ENCODE measurements around the gene ZNF74. TPM values are rescaled to one million over a fixed set of nuclear protein-coding genes. Genes with fewer than 3 reads are reported as not detected.
A peak's percentile ranks its signal among the peaks of the same experiment; 100 is the strongest.

Gene ZNF74
- total RNA-seq, 1 donor from 2014 or later: 4.3 TPM

DNA sequence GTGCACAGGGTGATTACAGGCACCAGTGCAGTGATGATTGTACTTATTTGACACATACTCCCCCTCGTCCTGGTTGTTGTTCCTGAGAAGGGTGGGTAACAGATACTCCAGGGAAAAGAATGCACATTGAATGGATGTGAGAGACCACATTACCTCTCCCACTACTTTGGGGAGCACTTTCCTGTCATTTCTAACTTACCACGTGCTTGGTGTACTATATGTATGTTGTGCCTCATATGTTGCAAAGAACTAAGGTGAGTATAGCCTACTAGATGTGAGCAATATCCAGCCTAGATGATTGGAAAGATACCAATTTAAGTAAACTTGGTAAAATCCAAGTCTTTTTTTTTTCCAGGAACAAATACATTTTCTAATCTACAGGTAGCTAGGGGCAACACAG is 58.0 kb downstream of the ZNF74 start:
- POLR2A ChIA-PET: no interaction called here
- intact Hi-C loops (cut with micrococcal nuclease): no loop called here
- no peak for ATAC-seq (ENCODE audit: low read depth)

DNA sequence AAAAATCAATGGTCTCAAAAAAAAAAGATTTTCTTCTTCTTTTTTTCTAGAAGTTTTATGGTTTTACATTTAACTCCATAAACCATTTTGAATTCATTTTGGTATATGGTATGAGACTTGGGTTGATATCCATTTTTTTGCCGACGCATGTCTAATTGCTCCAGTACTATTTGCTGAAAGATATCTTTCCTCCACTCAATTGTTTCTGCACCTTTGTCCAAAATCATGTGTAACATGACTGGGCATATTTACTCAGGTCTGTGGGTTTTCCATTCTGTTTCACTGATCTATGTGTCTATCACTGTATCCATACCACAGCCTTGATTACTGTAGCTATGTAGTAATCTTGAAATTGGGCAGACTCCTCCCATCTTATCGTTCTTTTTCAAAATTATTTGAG is 59.3 kb downstream of the ZNF74 start:
- ChIA-PET CTCF (interaction anchor here (1.8 kb wide), 1 partner anchor 35 kb away, joined by 5 read pairs; no protein-coding TSS in a partner anchor), POLR2A (no interaction called here)
- no peak for ATAC-seq (ENCODE audit: low read depth)
- intact Hi-C loops (cut with micrococcal nuclease): no loop called here
- peaks cover 37% of the 10 kb centered on the region for H3K36me3 Mint-ChIP-seq (ENCODE audit: low read depth)
- DNase-seq: no peak
- H3K4me1 Mint-ChIP-seq: peaks cover 10% of the 10 kb centered on the region
- H3K27me3 Mint-ChIP-seq: no peaks in the 10 kb centered on the region
- H3K9me3 Mint-ChIP-seq: no peaks in the 10 kb centered on the region
- TF ChIP-seq, protein P1, sequence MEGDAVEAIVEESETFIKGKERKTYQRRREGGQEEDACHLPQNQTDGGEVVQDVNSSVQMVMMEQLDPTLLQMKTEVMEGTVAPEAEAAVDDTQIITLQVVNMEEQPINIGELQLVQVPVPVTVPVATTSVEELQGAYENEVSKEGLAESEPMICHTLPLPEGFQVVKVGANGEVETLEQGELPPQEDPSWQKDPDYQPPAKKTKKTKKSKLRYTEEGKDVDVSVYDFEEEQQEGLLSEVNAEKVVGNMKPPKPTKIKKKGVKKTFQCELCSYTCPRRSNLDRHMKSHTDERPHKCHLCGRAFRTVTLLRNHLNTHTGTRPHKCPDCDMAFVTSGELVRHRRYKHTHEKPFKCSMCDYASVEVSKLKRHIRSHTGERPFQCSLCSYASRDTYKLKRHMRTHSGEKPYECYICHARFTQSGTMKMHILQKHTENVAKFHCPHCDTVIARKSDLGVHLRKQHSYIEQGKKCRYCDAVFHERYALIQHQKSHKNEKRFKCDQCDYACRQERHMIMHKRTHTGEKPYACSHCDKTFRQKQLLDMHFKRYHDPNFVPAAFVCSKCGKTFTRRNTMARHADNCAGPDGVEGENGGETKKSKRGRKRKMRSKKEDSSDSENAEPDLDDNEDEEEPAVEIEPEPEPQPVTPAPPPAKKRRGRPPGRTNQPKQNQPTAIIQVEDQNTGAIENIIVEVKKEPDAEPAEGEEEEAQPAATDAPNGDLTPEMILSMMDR (IDR thresholded peaks at IDR 0.05): no peak
- H3K27ac Mint-ChIP-seq: no peak overlapping the region
- H3K4me3 Mint-ChIP-seq: no peak overlapping the region

More for the DNA sequence above, 58.0 kb downstream of the ZNF74 start:
- H3K27ac Mint-ChIP-seq: no peak overlapping the region
- H3K27me3 Mint-ChIP-seq: no peaks in the 10 kb centered on the region
- TF ChIP-seq, protein P1 (IDR thresholded peaks at IDR 0.05): no peak
- H3K4me3 Mint-ChIP-seq: no peak overlapping the region
- CTCF ChIA-PET: interaction anchor here (1.8 kb wide), 1 partner anchor 34 kb away, joined by 5 read pairs; no protein-coding TSS in a partner anchor
- peaks cover 37% of the 10 kb centered on the region for H3K36me3 Mint-ChIP-seq (ENCODE audit: low read depth)
- H3K4me1 Mint-ChIP-seq: peaks cover 10% of the 10 kb centered on the region
- no peaks in the 10 kb centered on the region for H3K9me3 Mint-ChIP-seq
- no peak for DNase-seq

DNA sequence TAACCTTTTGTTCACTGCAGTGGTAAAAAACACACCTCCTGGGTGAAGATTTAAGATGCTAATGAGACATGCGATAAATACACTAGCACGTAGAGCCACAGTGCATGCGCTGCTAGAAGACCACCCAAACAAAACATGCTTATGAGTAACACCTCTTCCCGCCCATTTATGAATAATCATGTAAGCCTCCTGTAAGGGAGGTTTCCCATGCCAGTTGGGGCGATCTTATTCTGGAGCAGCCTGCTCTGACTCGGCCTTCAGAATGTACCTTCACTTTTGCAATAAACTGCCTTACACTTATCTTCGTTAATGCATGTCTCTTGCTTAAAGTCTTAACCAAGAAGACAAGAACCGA is 61.7 kb downstream of the ZNF74 start:
- CTCF ChIA-PET: interaction anchor here (0.7 to 4.1 kb wide), 6 partner anchors 21 to 247 kb away, joined by 3 to 68 read pairs (median 4); no protein-coding TSS in a partner anchor
- no peak for DNase-seq
- peaks cover 18% of the 10 kb centered on the region for H3K4me1 Mint-ChIP-seq
- H3K9me3 Mint-ChIP-seq: no peaks in the 10 kb centered on the region
- no peak overlapping the region for H3K4me3 Mint-ChIP-seq
- no peaks in the 10 kb centered on the region for H3K27me3 Mint-ChIP-seq
- TF ChIP-seq, protein P1 (IDR thresholded peaks at IDR 0.05): no peak
- no peak for ATAC-seq (ENCODE audit: low read depth)
- no peak overlapping the region for H3K27ac Mint-ChIP-seq
- H3K36me3 Mint-ChIP-seq (ENCODE audit: low read depth): peaks cover 44% of the 10 kb centered on the region
- intact Hi-C loops (cut with micrococcal nuclease): loop anchor here (1.0 kb wide), 5 partner anchors 9 to 298 kb away; no protein-coding TSS in a partner anchor
- POLR2A ChIA-PET: interaction anchor here (0.9 kb wide), 1 partner anchor 38 kb away, joined by 6 read pairs; no protein-coding TSS in a partner anchor

DNA sequence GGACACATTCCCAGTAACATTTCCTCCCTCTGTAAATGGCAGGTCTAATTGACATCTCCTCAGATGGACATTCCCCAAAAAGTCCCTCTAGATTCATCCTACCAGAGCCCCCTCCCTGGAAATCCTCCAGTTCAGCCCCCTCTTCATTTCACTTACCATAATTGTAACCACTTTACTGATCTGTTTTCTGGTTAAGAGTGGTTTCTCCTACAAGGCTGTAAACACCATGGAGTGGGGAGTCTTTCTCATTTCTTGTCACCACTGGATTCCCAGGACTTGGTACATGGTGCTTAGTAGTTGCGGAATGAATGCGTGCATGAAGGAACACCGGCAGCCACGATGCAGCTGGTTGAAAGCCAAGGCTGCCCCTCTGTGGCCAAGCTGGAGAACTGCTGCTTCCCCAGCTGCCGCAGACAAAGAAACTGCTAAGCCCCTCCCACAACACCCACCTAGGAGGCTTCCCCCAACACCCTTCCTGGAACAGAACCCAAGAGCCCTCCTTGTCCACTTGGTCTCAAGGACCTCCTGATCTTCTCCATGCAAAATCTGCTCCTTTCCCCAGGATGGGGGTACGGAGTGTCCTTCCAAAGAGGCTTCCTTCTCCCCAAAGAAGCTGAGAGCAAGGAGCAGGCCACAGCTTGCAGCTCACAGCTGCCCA is 62.2 kb downstream of the ZNF74 start:
- TF ChIP-seq, protein P1 (IDR thresholded peaks at IDR 0.05): no peak
- Mint-ChIP-seq H3K9me3 (no peaks in the 10 kb centered on the region), H3K36me3 (ENCODE audit: low read depth) (peaks cover 44% of the 10 kb centered on the region), H3K4me3 (no peak overlapping the region), H3K4me1 (peaks cover 20% of the 10 kb centered on the region), H3K27ac (no peak overlapping the region), H3K27me3 (no peaks in the 10 kb centered on the region)
- intact Hi-C loops (cut with micrococcal nuclease): loop anchor here (1.0 kb wide), 5 partner anchors 8 to 299 kb away; no protein-coding TSS in a partner anchor
- ATAC-seq (ENCODE audit: low read depth) (peak; percentile 100), DNase-seq (peak; percentile 60)
- CTCF ChIA-PET: interaction anchor here (0.6 to 4.1 kb wide), 10 partner anchors 11 to 565 kb away, joined by 3 to 68 read pairs (median 4); no protein-coding TSS in a partner anchor
- POLR2A ChIA-PET: interaction anchor here (0.7 to 0.9 kb wide), 2 partner anchors 12 to 38 kb away, joined by 3 to 6 read pairs; no protein-coding TSS in a partner anchor

DNA sequence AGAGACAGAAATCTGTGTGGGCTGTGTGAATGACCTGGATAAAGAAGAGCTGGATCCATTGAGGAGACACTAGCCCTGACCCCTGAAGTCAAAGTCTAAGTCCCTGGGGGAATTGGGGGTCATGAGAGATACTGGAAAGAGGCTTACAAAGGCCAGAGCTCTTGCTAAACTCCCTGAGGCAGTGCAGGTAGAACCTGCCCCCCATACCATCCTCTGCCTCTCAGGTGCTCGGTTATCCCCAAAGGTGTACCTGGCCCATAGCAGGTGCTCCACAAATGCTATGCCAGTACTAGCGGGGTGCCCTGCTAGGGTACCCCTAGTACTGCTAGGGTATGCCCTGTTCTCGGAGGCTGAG is 62.7 kb downstream of the ZNF74 start:
- H3K4me3 Mint-ChIP-seq: no peak overlapping the region
- H3K27me3 Mint-ChIP-seq: no peaks in the 10 kb centered on the region
- no peak overlapping the region for H3K27ac Mint-ChIP-seq

More for the DNA sequence above, 62.7 kb downstream of the ZNF74 start:
- ChIA-PET CTCF (interaction anchor here (0.6 to 4.1 kb wide), 10 partner anchors 10 to 564 kb away, joined by 3 to 68 read pairs (median 4); no protein-coding TSS in a partner anchor), POLR2A (interaction anchor here (0.7 to 0.9 kb wide), 2 partner anchors 13 to 39 kb away, joined by 3 to 6 read pairs; no protein-coding TSS in a partner anchor)
- ATAC-seq (ENCODE audit: low read depth) (no peak), DNase-seq (no peak)
- TF ChIP-seq, protein P1 (IDR thresholded peaks at IDR 0.05): no peak
- peaks cover 40% of the 10 kb centered on the region for H3K36me3 Mint-ChIP-seq (ENCODE audit: low read depth)
- intact Hi-C loops (cut with micrococcal nuclease): loop anchor here (1.0 kb wide), 5 partner anchors 8 to 299 kb away; no protein-coding TSS in a partner anchor
- H3K9me3 Mint-ChIP-seq: no peaks in the 10 kb centered on the region
- H3K4me1 Mint-ChIP-seq: peaks cover 20% of the 10 kb centered on the region
